Lung (tissue), 12 donors: Measurements from ENCODE around the gene GBX2. TPM values are rescaled to one million over a fixed set of nuclear protein-coding genes. Genes with fewer than 3 reads are reported as not detected.

Experiments used
- ATAC-seq: fragments of 200-7000 bp; cut with Tn5 transposase; one replicate; pipeline ENCODE4 v1.9.1; 2020; ENCODE audit warnings: moderate number of reproducible peaks; ENCODE audit not compliant: insufficient read depth, low FRiP score
- DNase-seq, 3 donors: peaks; one replicate each; pipeline ENCODE4 v3.0.0-alpha.2; 2013 to 2017
- H3K27ac ChIP-seq, 2 donors: one replicate each; pipeline ENCODE4 v1.5.1; 2013; ENCODE audit warnings: mild to moderate bottlenecking in 2 of 2, moderate library complexity in 2 of 2, control low read depth in 1 of 2, inconsistent platforms in 1 of 2, low read depth in 1 of 2, low read length in 1 of 2
- H3K27me3 ChIP-seq, 3 donors: one replicate each; pipeline ENCODE4 v1.5.1; 2013; ENCODE audit warnings: low read length in 2 of 3; ENCODE audit not compliant: control insufficient read depth in 3 of 3, insufficient read depth in 3 of 3
- H3K36me3 ChIP-seq, 4 donors: one replicate each; pipeline ENCODE4 v1.5.1; 2013; ENCODE audit warnings: low read length in 4 of 4, mild to moderate bottlenecking in 1 of 4, moderate library complexity in 1 of 4; ENCODE audit not compliant: control insufficient read depth in 4 of 4, insufficient read depth in 4 of 4
- H3K4me1 ChIP-seq, 5 donors: one replicate each; pipeline ENCODE4 v1.5.1; 2013; ENCODE audit warnings: low read length in 5 of 5, mild to moderate bottlenecking in 2 of 5, moderate library complexity in 1 of 5; ENCODE audit not compliant: control insufficient read depth in 5 of 5, insufficient read depth in 5 of 5
- H3K4me3 ChIP-seq: one replicate; pipeline ENCODE4 v1.5.1; 2013; ENCODE audit warnings: mild to moderate bottlenecking, control low read depth, moderate library complexity
- H3K9ac ChIP-seq, 2 donors: one replicate each; pipeline ENCODE4 v1.5.1; 2013; ENCODE audit warnings: low read length in 2 of 2, control low read depth in 1 of 2; ENCODE audit not compliant: insufficient read depth in 1 of 2
- H3K9me3 ChIP-seq, 4 donors: one replicate each; pipeline ENCODE4 v1.5.1; 2013; ENCODE audit warnings: low read length in 3 of 4, mild to moderate bottlenecking in 1 of 4, moderate library complexity in 1 of 4; ENCODE audit not compliant: control insufficient read depth in 4 of 4, insufficient read depth in 3 of 4
- WGBS, 2 donors: extraction: QIAGEN DNeasy Blood & Tissue Kit; methylation state at CpG; one replicate each; pipeline ENCODE4 v1.1.7; 2013; 5-methylcytosine and 5-hydroxymethylcytosine counted together
- polyA plus RNA-seq, 2 donors: library from polyadenylated mRNA; stranded (reverse); fragments of 200-250 nt; gene quantifications; one replicate each; pipeline ENCODE4 v1.2.1, GENCODE V29; 2013
- total RNA-seq, 2 donors: library from RNA; depleted of rRNA in 1 of 2; stranded (reverse); fragments of >200 nt in 1 of 2; gene quantifications; one replicate each; pipeline ENCODE4 v1.2.1, GENCODE V29; 2014 to 2021
- TF ChIP-seq, protein P1 (sequence below): IDR thresholded peaks from 2 replicates; pipeline ENCODE4 v1.5.1; 2012; ENCODE audit warnings: mild to moderate bottlenecking; ENCODE audit errors: control extremely low read depth, extremely low read depth
- donor health status: control.
- donor health status: control.
- donor health status: Bipolar disorder and iron deficiency.
- donor health status: healthy.
- donor health status: DM: yes; HTN: yes; CAD: no.

The GBX2 gene
- total and polyA plus RNA-seq, 4 donors, result 0.17 TPM; not detected in 3

DNA sequence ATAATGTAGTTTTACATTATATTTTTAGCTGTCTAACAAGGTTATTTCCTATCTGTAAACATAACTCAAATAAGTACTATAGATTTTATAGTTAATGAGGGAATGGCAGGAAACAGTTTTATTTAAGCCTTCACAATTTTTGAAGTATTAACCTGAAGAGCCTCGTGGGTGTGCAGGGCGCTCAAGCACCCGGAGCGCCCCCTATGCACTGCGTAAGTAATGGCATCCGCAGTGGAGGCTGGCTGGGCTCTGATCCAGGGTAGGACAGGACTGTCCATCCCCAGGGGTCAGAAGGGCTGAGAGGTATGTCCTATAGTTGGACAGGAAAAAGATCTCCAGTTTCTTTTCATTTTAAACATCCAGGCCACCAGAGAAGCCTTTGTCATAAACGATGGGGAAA, 8.2 kb upstream of the GBX2 start:
- no peak for ATAC-seq
- Histone ChIP-seq H3K27me3 (peaks cover 15 to 92% (median 83%) of the 10 kb centered on the region in 3 donors), H3K36me3 (no peaks in the 10 kb centered on the region), H3K27ac (no peak overlapping the region), H3K9ac (no peak overlapping the region), H3K4me3 (no peak overlapping the region), H3K4me1 (peaks cover 0 to 14% (median 3%) of the 10 kb centered on the region in 5 donors), H3K9me3 (peaks cover 0 to 3% (median 0%) of the 10 kb centered on the region in 4 donors)
- no peak for DNase-seq
- WGBS, 2 donors, result 6 to 17% methylated on average over 7 of the region's 7 CpGs
- TF ChIP-seq, protein P1, sequence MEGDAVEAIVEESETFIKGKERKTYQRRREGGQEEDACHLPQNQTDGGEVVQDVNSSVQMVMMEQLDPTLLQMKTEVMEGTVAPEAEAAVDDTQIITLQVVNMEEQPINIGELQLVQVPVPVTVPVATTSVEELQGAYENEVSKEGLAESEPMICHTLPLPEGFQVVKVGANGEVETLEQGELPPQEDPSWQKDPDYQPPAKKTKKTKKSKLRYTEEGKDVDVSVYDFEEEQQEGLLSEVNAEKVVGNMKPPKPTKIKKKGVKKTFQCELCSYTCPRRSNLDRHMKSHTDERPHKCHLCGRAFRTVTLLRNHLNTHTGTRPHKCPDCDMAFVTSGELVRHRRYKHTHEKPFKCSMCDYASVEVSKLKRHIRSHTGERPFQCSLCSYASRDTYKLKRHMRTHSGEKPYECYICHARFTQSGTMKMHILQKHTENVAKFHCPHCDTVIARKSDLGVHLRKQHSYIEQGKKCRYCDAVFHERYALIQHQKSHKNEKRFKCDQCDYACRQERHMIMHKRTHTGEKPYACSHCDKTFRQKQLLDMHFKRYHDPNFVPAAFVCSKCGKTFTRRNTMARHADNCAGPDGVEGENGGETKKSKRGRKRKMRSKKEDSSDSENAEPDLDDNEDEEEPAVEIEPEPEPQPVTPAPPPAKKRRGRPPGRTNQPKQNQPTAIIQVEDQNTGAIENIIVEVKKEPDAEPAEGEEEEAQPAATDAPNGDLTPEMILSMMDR, result no peak

DNA sequence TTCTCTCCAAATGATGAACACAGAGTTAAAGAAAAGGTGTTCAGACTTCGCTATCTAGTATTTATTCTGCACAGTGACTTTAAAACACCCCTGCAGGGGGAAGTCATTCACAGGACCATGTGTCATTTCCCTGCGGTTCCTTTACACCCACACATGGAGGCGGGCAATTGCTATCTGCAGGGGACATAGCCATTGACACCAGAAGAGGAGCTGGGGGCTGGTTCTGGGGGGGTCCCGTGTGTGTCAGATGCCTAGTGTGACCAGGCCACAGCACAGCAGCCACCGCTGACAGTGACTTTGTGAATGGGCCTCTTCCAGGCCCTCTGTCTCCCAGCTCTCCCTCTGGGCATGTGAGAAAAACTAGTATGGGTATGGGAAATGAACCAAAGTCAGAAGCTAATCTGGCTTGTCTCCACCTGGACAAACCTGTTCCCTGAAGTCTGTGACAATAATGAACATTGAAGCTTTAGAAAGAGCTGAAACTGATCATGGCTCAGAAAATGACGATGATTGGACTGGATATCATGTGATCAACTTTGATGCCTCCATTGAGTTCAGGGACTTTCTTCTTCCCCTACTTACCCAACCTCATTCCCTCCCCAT, 7.5 kb upstream of the GBX2 start:
- Histone ChIP-seq H3K36me3 (no peaks in the 10 kb centered on the region), H3K9ac (no peak overlapping the region), H3K9me3 (peaks cover 0 to 3% (median 0%) of the 10 kb centered on the region in 4 donors), H3K4me1 (peaks cover 0 to 14% (median 3%) of the 10 kb centered on the region in 5 donors), H3K27ac (no peak overlapping the region), H3K27me3 (peaks cover 15 to 93% (median 83%) of the 10 kb centered on the region in 3 donors), H3K4me3 (no peak overlapping the region)
- WGBS, 2 donors, result 32 to 51% methylated on average over 6 of the region's 6 CpGs
- TF ChIP-seq, protein P1, result no peak
- DNase-seq (no peak), ATAC-seq (no peak)

DNA sequence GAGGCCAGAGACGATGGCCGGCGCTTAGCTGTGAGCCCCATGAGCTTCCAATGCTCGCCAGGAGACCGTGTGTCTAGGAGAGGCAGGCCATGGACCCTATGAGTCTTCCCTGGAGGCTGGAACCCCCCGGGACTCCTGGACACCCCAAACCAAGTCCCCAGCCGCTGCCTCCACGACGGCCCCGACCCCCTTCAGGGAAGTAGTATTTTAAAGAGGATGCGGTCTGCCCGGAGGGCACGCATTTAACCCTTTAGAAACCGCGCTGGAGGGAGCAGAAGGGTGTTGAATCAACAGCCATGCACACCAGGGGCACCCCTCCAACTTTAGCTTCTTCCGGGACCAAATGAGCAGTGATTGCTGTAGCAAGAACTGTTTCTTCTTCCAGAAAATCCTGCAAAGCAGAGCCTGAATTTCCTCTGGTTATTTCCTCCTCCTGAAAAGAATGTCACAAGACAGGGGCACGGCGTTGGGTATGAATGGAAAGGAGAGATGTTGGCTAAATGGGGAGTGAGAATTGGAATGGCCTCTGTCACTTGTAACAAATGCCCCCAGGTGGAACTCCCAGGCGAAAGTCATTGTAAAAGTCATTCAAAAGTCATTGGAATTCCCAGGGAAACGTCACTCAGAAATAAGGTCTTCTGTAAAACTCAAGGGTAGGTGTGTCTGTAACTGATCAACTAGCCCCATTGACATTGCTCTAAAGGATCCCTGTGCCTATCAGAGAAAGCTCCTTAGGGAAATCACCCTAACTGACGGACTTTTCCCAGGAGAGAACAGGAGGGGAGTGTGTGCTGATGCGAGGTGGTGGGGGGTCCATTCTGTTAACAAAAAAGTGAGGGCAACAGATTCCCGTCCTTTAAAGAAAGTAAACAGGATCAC, 5.8 kb upstream of the GBX2 start:
- H3K9ac ChIP-seq, result no peak overlapping the region
- DNase-seq, result no peak
- no peak for ATAC-seq
- H3K4me1 ChIP-seq, result peaks cover 0 to 11% (median 3%) of the 10 kb centered on the region in 5 donors
- H3K27ac ChIP-seq, result no peak overlapping the region
- H3K9me3 ChIP-seq, result peaks cover 0 to 3% (median 0%) of the 10 kb centered on the region in 4 donors
- 7 to 12% methylated on average over 23 of the region's 23 CpGs for WGBS, 2 donors
- H3K4me3 ChIP-seq, result no peak overlapping the region
- TF ChIP-seq, protein P1, result no peak
- H3K27me3 ChIP-seq, result peaks cover 17 to 96% (median 83%) of the 10 kb centered on the region in 3 donors
- no peaks in the 10 kb centered on the region for H3K36me3 ChIP-seq
